ENCODE measurements around the gene USP54.
"Not testable (repeated sequence)": the region's sequence is repeated elsewhere in the genome, so short reads cannot be mapped to it uniquely, and the experiment has no call there.

Gene USP54

GRCh38 chr10:73628405-73628804 lies 37.3 kb upstream of the USP54 start:
- H3K27me3 ChIP-seq (replicated peaks; ENCODE audit: control insufficient read depth, insufficient read depth, low read length), result no peaks in the 10 kb centered on the region

GRCh38 chr10:73627300-73627699 lies 36.2 kb upstream of the USP54 start:
- no peak for TF ChIP-seq CTCF (IDR thresholded peaks at IDR 0.05; ENCODE audit: insufficient read depth, low read length, poor library complexity, severe bottlenecking)
- DNase-seq (ENCODE audit: extremely low read depth, insufficient read length), result no peak

More at GRCh38 chr10:73628405-73628804, 37.3 kb upstream of the USP54 start:
- TF ChIP-seq CTCF (IDR thresholded peaks at IDR 0.05; ENCODE audit: insufficient read depth, low read length, poor library complexity, severe bottlenecking), result no peak
- no peaks in the 10 kb centered on the region for H3K36me3 ChIP-seq (ENCODE audit: control insufficient read depth, insufficient read depth, low read length)
- no peak for DNase-seq (ENCODE audit: extremely low read depth, insufficient read length)
- H3K4me3 ChIP-seq (replicated peaks; ENCODE audit: low read depth, low read length), result no peak overlapping the region

DNA sequence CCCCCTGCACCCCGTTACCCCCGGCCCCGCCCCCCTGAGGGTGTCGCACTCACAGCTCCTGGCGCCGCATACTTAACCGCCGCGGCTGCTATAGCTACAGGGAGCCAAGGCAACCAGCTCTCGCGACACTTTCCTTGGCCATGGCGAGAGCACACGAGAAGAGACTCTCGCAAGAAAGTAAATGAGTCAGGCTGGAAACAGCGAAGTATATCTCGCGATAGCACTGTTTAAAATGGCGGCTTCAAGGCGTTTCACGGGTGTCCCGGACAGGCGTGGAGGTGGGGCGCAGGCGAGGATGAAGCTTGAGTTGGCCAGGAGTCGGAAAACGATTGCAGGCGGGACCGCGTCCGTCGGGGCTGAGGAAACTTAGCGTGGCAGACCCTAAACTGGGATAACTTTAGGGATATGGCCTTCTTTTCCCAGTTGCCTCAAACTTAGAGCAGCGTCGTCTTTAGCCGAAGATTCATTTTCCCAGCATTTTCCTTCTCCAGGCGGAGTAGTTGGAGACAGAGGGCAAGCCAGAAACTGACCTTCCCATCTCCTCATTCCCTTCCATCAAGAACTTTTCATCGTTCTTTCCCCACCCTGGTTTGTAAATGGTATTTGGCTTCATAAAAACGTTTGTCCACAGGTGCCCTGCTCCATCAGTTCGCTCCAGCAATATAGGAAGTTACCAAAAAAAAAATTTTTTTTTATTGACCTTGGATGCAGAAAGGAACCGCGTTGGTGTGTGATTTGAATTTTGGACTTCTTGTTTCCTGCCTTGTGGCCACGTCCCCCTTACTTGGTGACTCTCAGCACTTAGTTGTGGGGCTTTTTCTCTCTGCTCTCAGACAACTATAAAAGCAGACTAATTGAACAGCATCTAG lies 35.0 kb upstream of the USP54 start:
- TF ChIP-seq CTCF (IDR thresholded peaks at IDR 0.05; ENCODE audit: insufficient read depth, low read length, poor library complexity, severe bottlenecking), result no peak
- Histone ChIP-seq H3K27me3 (replicated peaks; ENCODE audit: control insufficient read depth, insufficient read depth, low read length) (no peaks in the 10 kb centered on the region), H3K4me3 (replicated peaks; ENCODE audit: low read depth, low read length) (peak overlapping the region; percentile 98), H3K36me3 (ENCODE audit: control insufficient read depth, insufficient read depth, low read length) (no peaks in the 10 kb centered on the region)
- DNase-seq (ENCODE audit: extremely low read depth, insufficient read length), result peak; percentile 84

More at GRCh38 chr10:73627300-73627699, 36.2 kb upstream of the USP54 start:
- Histone ChIP-seq H3K4me3 (replicated peaks; ENCODE audit: low read depth, low read length) (no peak overlapping the region), H3K36me3 (ENCODE audit: control insufficient read depth, insufficient read depth, low read length) (no peaks in the 10 kb centered on the region), H3K27me3 (replicated peaks; ENCODE audit: control insufficient read depth, insufficient read depth, low read length) (no peaks in the 10 kb centered on the region)

GRCh38 chr10:73625004-73625883 lies 34.1 kb upstream of the USP54 start:
- TF ChIP-seq CTCF (IDR thresholded peaks at IDR 0.05; ENCODE audit: insufficient read depth, low read length, poor library complexity, severe bottlenecking), result no peak
- Histone ChIP-seq H3K36me3 (ENCODE audit: control insufficient read depth, insufficient read depth, low read length) (no peaks in the 10 kb centered on the region), H3K27me3 (replicated peaks; ENCODE audit: control insufficient read depth, insufficient read depth, low read length) (no peaks in the 10 kb centered on the region), H3K4me3 (replicated peaks; ENCODE audit: low read depth, low read length) (peak overlapping the region; percentile 98)
- DNase-seq (ENCODE audit: extremely low read depth, insufficient read length), result peak; percentile 35

- TF ChIP-seq CTCF (IDR thresholded peaks at IDR 0.05; ENCODE audit: insufficient read depth, low read length, poor library complexity, severe bottlenecking), result no peak
- Histone ChIP-seq H3K36me3 (ENCODE audit: control insufficient read depth, insufficient read depth, low read length) (no peaks in the 10 kb centered on the region), H3K4me3 (replicated peaks; ENCODE audit: low read depth, low read length) (no peak overlapping the region), H3K27me3 (replicated peaks; ENCODE audit: control insufficient read depth, insufficient read depth, low read length) (no peaks in the 10 kb centered on the region)
- no peak for DNase-seq (ENCODE audit: extremely low read depth, insufficient read length)
Measured at GRCh38 chr10:73623056-73623455, 31.9 kb upstream of the USP54 start.

- H3K27me3 ChIP-seq (replicated peaks; ENCODE audit: control insufficient read depth, insufficient read depth, low read length); DNase-seq (ENCODE audit: extremely low read depth, insufficient read length); H3K4me3 ChIP-seq (replicated peaks; ENCODE audit: low read depth, low read length); H3K36me3 ChIP-seq (ENCODE audit: control insufficient read depth, insufficient read depth, low read length): not testable (repeated sequence)
Measured at GRCh38 chr10:73620974-73621373, 29.8 kb upstream of the USP54 start.

- H3K27me3 ChIP-seq (replicated peaks; ENCODE audit: control insufficient read depth, insufficient read depth, low read length); H3K4me3 ChIP-seq (replicated peaks; ENCODE audit: low read depth, low read length); H3K36me3 ChIP-seq (ENCODE audit: control insufficient read depth, insufficient read depth, low read length); DNase-seq (ENCODE audit: extremely low read depth, insufficient read length): not testable (repeated sequence)
Measured at GRCh38 chr10:73617143-73617542, 26.0 kb upstream of the USP54 start.

Measured in GM06990 (cell line).